MCF 10A (cell line): ENCODE results near the gene LRBA. TPM values are rescaled to one million over a fixed set of nuclear protein-coding genes. Genes with fewer than 3 reads are reported as not detected.

Source experiments
- BruUV-seq: library from RNA; stranded (reverse); fragments of 400-500 nt; replicated peaks from 2 replicates; lab custom pipeline; 2021; lab: Mats Ljungman, UMichigan
- CTCF ChIA-PET: fragments of 300-600 bp; sonication (Branson Sonifier 250); formaldehyde crosslinking; extraction: SDS; loops from one replicate; lab custom pipeline; 2021; ENCODE audit warnings: antibody characterized with exemption, inconsistent platforms; lab: Yijun Ruan, JAX
- POLR2A ChIA-PET: fragments of 300-600, 350-650 bp; sonication (Branson Sonifier 250); formaldehyde crosslinking; extraction: SDS; loops from one replicate; lab custom pipeline; 2020; ENCODE audit warnings: antibody characterized with exemption, inconsistent platforms; lab: Yijun Ruan, JAX
- DNase-seq: peaks from one replicate; pipeline ENCODE4 v3.0.0-alpha.2; 2018; ENCODE audit not compliant: unreplicated experiment
- H3K27ac Mint-ChIP-seq: one replicate; pipeline ENCODE4 v1.8.0; 2022; ENCODE audit warnings: mild to moderate bottlenecking, low read depth, mixed read lengths; ENCODE audit not compliant: unreplicated experiment
- H3K27me3 Mint-ChIP-seq: one replicate; pipeline ENCODE4 v1.8.0; 2022; ENCODE audit warnings: mixed read lengths; ENCODE audit not compliant: insufficient read depth, unreplicated experiment
- H3K36me3 Mint-ChIP-seq: one replicate; pipeline ENCODE4 v1.8.0; 2022; ENCODE audit warnings: mild to moderate bottlenecking, moderate library complexity, mixed read lengths; ENCODE audit not compliant: insufficient read depth, unreplicated experiment
- H3K4me1 Mint-ChIP-seq: one replicate; pipeline ENCODE4 v1.8.0; 2022; ENCODE audit warnings: mixed read lengths; ENCODE audit not compliant: insufficient read depth, unreplicated experiment
- H3K4me3 Mint-ChIP-seq: one replicate; pipeline ENCODE4 v1.8.0; 2022; ENCODE audit warnings: mild to moderate bottlenecking, moderate library complexity, mixed read lengths; ENCODE audit not compliant: unreplicated experiment
- H3K9me3 Mint-ChIP-seq: one replicate; pipeline ENCODE4 v1.8.0; 2022; ENCODE audit warnings: mixed read lengths; ENCODE audit not compliant: unreplicated experiment
- intact Hi-C: fragments of 100-400 bp; cut with micrococcal nuclease; formaldehyde crosslinking; loops from 2 replicates; pipeline ENCODE4 v1.14.1; 2022
- total RNA-seq: library from RNA; stranded (reverse); gene quantifications from 2 replicates; pipeline ENCODE4 v1.2.3, GENCODE V29; 2022
- TF ChIP-seq, protein P1 (sequence below): fragments of 200-600 bp; IDR thresholded peaks from one replicate; pipeline ENCODE4 v1.8.0; 2022; ENCODE audit warnings: antibody characterized with exemption, mild to moderate bottlenecking; ENCODE audit not compliant: unreplicated experiment

The LRBA gene
- total RNA-seq, 1 experiment from 2014 or later: 64.5 TPM

DNA sequence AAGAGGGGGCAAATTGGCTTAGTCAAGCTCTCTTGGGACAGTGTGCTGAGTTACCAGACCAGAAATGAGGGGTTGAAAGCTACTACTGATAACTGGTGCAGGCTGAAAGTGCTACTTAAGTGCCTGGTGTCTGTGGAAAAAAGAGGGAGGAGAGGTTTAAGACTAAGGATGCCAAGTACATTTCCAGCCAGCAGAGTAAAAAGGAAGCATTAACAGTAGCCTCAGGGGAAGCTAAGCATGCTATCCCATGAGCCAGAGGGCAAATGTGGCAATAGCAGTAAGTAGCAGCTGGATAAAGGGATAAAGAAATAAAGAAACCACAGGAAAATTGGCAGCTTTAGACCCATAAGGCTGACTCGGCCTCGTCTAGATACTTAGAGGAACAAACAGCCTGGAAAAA, 629.5 kb downstream of the LRBA start:
- Mint-ChIP-seq H3K27me3 (no peaks in the 10 kb centered on the region), H3K36me3 (peaks cover 7% of the 10 kb centered on the region)
- POLR2A ChIA-PET: interaction anchor here (1.3 kb wide), 1 partner anchor 83 kb away, joined by 3 read pairs; no protein-coding TSS in a partner anchor

DNA sequence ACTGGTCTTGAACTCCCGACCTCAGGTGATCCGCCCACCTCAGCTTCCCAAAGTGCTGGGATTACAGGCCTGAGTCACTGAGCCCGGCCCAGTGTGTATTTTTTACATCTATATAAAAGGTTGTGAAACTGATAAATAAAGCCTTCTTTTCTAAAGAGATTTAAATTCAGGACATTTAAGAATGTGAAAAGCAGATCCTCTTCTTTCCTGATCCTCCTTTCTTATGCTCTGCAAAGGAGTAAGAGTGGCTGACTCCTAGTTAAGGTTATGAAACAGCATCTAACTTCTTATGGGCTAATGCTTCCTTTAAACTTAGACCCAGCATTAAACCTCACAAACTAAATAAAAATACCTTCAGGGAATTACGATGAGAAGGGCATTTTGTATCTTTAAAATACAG, 630.8 kb downstream of the LRBA start:
- Mint-ChIP-seq H3K27ac (no peak overlapping the region), H3K4me1 (peaks cover 13% of the 10 kb centered on the region), H3K27me3 (no peaks in the 10 kb centered on the region), H3K4me3 (no peak overlapping the region), H3K9me3 (no peaks in the 10 kb centered on the region), H3K36me3 (peaks cover 7% of the 10 kb centered on the region)
- BruUV-seq: no TSS peak
- ChIA-PET CTCF (no interaction called here), POLR2A (no interaction called here)
- no peak for DNase-seq
- intact Hi-C loops: no loop called here
- TF ChIP-seq, protein P1, sequence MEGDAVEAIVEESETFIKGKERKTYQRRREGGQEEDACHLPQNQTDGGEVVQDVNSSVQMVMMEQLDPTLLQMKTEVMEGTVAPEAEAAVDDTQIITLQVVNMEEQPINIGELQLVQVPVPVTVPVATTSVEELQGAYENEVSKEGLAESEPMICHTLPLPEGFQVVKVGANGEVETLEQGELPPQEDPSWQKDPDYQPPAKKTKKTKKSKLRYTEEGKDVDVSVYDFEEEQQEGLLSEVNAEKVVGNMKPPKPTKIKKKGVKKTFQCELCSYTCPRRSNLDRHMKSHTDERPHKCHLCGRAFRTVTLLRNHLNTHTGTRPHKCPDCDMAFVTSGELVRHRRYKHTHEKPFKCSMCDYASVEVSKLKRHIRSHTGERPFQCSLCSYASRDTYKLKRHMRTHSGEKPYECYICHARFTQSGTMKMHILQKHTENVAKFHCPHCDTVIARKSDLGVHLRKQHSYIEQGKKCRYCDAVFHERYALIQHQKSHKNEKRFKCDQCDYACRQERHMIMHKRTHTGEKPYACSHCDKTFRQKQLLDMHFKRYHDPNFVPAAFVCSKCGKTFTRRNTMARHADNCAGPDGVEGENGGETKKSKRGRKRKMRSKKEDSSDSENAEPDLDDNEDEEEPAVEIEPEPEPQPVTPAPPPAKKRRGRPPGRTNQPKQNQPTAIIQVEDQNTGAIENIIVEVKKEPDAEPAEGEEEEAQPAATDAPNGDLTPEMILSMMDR: no peak

More for the DNA sequence above, 629.5 kb downstream of the LRBA start:
- Mint-ChIP-seq H3K4me1 (peaks cover 13% of the 10 kb centered on the region), H3K27ac (peak overlapping the region; percentile 0), H3K4me3 (no peak overlapping the region), H3K9me3 (no peaks in the 10 kb centered on the region)
- intact Hi-C loops: no loop called here
- no TSS peak for BruUV-seq
- TF ChIP-seq, protein P1: no peak
- CTCF ChIA-PET: interaction anchor here (0.6 to 1.2 kb wide), 3 partner anchors 10 to 643 kb away, joined by 3 to 5 read pairs (median 3); no protein-coding TSS in a partner anchor
- peak; percentile 90 for DNase-seq

DNA sequence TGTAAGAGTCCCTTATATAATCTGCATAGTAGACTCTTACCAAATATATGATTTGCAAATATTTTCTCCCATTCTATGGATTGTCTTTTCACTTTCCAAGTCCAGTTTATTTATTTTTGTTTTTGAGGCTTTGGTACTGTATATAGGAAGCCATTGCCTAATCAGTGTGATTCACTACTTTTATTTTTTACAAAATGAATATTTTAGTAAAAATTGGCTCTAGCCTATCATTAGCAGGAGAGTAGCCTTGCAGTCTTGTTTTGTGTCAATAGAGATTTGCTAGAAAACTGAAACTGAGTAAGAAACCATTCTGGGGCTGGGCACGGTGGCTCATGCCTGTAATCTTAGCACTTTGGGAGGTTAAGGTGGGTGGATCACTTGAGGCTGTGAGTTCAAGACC, 633.1 kb downstream of the LRBA start:
- H3K27me3 Mint-ChIP-seq: no peaks in the 10 kb centered on the region
- no peak overlapping the region for H3K4me3 Mint-ChIP-seq
- TF ChIP-seq, protein P1: no peak
- intact Hi-C loops: no loop called here
- DNase-seq: peak; percentile 10
- peaks cover 7% of the 10 kb centered on the region for H3K36me3 Mint-ChIP-seq
- ChIA-PET POLR2A (no interaction called here), CTCF (no interaction called here)
- H3K27ac Mint-ChIP-seq: no peak overlapping the region
- BruUV-seq: no TSS peak
- no peaks in the 10 kb centered on the region for H3K9me3 Mint-ChIP-seq
- H3K4me1 Mint-ChIP-seq: peaks cover 8% of the 10 kb centered on the region

DNA sequence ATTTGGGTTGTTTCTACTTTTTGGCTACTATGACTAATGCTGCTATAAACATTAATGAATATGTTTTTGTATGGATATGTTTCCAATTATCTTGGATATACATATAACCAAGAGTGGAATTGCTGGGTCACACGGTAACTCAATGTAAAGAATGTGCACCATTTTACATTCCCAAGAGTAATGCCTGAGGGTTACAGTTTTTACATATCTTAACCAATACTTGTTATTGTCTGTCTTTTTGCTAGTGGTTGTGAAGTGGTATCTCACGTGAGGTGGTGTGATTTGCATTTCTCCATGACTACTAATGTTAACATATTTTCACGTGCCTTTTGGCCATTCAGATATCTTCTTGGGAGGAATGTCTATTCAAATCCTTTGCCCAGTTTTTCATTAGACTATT, 633.5 kb downstream of the LRBA start:
- CTCF ChIA-PET: no interaction called here
- Mint-ChIP-seq H3K9me3 (no peaks in the 10 kb centered on the region), H3K27me3 (no peaks in the 10 kb centered on the region), H3K27ac (no peak overlapping the region), H3K4me1 (peaks cover 8% of the 10 kb centered on the region), H3K4me3 (no peak overlapping the region), H3K36me3 (peaks cover 7% of the 10 kb centered on the region)
- BruUV-seq: no TSS peak
- intact Hi-C loops: no loop called here
- POLR2A ChIA-PET: no interaction called here
- TF ChIP-seq, protein P1: no peak
- no peak for DNase-seq
